Retinal pigment epithelial cell (primary cell): ENCODE results near the gene PSPH.
"Not testable (repeated sequence)": the region's sequence is repeated elsewhere in the genome, so short reads cannot be mapped to it uniquely, and the experiment has no call there.

Experiments used
- DNase-seq: peaks from one replicate; pipeline ENCODE4 v3.0.0-alpha.2; 2010; ENCODE audit warnings: low read depth
- H3K4me3 ChIP-seq: 2 replicates; pipeline ENCODE4 v1.5.1; 2011; ENCODE audit warnings: mild to moderate bottlenecking, low read length, control low read depth, moderate library complexity
- TF ChIP-seq, protein P1 (sequence below): conservative IDR thresholded peaks from 2 replicates; pipeline ENCODE4 v1.5.1; 2011; ENCODE audit warnings: low read depth, low read length, control low read depth, inconsistent platforms

Gene PSPH

DNA sequence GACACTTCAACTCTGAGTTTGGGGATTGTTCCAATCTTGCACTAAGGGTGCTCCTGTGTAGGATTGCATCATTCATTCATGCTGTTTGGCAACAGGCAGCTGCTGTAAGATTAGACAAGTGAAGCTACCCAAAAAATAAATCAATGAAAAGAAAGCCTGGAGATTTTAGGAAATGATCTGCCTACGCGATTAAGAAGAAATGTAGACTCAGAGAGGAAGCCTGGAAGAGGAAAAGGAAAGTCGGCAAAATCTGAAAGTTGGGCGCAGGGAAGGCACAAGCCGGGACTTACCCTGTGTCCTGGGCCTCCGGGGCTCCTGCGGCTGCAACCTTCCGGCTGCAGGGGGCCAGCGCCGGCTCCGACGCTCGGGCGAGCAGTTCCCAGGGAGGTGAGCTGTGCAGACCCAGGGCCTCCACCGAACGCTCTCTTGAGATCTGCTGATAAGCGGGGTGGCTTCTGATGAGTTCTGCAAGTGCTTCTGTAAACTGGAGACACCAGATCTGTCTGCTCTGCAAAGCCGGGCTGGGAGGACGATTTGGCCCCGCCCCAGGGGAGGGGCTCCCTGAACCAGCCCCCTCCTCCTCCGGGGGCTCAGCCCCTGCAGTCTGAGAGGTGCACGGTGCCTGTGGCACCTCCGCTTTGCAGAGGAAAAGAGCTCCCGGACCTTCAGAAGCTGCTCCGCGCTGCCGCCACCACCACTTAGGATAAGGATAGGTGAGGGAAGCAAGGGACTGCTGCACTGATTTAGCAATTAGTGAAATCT, 17.4 kb downstream of the PSPH start:
- H3K4me3 ChIP-seq = peak overlapping the region; percentile 77
- DNase-seq = no peak
- TF ChIP-seq, protein P1, sequence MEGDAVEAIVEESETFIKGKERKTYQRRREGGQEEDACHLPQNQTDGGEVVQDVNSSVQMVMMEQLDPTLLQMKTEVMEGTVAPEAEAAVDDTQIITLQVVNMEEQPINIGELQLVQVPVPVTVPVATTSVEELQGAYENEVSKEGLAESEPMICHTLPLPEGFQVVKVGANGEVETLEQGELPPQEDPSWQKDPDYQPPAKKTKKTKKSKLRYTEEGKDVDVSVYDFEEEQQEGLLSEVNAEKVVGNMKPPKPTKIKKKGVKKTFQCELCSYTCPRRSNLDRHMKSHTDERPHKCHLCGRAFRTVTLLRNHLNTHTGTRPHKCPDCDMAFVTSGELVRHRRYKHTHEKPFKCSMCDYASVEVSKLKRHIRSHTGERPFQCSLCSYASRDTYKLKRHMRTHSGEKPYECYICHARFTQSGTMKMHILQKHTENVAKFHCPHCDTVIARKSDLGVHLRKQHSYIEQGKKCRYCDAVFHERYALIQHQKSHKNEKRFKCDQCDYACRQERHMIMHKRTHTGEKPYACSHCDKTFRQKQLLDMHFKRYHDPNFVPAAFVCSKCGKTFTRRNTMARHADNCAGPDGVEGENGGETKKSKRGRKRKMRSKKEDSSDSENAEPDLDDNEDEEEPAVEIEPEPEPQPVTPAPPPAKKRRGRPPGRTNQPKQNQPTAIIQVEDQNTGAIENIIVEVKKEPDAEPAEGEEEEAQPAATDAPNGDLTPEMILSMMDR = peak; percentile 36

DNA sequence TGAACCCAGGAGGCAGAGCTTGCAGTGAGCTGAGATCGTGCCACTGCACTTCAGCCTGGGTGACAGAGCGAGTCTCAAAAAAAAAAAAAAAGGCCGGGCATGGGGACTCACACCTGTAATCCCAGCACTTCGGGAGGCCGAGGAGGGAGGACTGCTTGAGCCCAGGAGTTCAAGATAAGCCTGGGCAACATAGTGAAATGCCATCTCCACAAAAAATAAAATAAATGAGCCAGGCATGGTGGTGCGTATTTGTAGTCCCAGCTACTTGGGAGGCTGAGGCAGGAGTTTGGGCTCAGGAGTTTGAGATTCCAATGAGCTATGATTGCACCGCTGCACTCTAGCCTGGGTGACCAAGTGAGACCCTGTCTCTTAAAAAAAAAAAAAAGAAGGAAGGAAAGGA, 18.7 kb downstream of the PSPH start:
- not testable (repeated sequence) for DNase-seq, H3K4me3 ChIP-seq

DNA sequence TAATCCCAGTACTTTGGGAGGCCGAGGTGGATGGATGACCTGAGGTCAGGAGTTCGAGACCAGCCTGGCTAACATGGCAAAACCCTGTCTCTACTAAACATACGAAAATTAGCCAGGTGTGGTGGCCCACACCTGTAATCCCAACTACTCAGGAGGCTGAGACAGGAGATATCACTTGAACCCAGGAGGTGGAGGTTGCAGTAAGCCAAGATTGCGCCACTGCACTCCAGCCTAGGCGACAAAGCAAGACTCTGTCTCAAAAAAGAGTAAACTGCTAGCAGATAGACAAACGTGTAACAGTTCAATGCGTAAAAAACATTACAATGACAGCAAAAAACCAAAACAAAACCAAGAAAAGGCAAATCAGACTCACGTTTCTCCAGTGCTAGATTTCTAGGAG, 19.7 kb downstream of the PSPH start:
- not testable (repeated sequence) for DNase-seq, H3K4me3 ChIP-seq

DNA sequence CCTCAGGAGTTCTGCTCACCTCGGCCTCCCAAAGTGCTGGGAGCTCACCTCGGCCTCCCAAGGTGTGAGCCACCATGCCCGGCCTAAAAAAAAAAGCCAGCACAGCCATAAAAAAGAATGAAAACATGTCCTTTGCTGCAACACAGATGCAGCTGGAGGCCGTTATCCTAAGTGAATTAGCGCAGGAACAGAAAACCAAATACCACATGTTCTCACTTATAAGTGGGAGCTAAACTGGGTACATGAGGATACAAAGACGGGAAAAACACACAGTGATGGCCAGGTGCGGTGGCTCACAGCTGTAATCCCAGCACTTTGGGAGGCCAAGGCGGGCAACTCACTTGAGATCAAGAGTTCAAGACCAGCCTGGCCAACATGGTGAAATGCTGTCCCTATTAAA, 20.9 kb downstream of the PSPH start:
- TF ChIP-seq, protein P1 = no peak
- DNase-seq = no peak
- no peak overlapping the region for H3K4me3 ChIP-seq

DNA sequence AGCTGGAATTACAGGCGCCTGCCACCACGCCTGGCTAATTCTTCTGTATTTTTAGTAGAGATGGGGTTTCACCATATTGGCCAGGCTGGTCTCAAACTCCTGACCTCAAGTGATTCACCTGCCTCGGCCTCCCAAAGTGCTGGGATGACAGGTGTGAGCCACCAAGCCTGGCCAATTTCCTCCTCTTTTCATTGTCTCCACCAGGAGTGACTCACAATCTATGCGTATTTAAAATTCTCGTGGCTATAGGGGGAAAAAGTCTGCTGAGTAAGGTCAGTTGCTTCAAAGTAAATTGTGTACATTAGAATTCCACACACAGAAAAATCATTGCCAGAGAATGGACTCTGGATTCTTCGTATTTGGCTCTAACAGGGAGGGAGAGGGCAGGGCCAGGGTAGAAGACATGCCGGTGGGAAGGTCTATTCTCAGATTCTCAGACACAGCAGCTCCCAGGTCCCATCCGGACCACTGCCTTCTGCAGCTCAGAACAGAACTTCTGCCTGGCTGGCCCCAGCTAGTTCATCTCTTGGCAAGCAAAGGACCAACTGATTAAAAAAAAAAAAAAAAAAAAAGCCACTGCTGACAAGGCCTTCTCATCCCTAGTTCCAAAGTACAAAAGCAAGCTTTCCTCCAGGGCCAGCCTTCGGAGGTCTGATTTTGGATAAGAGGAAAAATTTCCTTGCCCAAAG, 22.2 kb downstream of the PSPH start:
- no peak overlapping the region for H3K4me3 ChIP-seq
- DNase-seq = no peak
- TF ChIP-seq, protein P1 = no peak

DNA sequence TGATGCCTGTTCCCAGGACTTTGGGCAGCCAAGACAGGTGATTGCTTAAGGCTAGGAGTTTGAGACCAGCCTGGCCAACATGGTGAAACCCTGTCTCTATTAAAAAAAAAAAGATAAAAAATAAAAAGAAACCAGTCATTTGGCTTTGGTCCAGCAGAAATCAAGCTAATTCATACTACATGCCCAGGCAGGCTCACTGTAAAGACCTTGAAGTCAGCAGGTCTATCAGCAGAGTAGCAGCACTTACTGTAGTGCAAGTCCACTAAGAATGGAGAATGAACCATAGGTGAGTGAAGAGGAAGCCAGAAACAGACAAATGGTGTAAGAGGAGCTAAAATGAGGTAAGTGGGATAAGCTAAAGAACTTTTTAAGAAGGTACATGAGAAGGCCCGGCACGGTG, 24.7 kb downstream of the PSPH start:
- TF ChIP-seq, protein P1 = no peak
- no peak for DNase-seq
- no peak overlapping the region for H3K4me3 ChIP-seq

DNA sequence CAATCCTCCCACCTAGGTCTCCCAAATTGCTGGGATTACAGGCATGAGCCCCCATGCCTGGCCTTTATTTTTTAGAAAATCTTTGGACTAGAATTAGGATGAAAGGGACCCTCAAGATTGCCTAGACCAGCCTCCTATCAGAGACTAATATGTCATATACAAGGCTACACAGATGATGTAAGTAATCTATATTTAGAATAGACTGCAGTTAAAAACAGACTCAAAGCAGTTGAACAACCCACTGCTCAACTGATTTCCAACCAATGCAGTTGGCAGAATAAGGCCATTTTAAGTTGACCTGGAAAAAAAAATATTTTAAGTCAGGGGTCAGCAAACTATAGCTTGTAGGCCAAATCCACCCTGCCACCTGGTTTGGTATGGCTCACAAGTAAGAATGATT, 27.7 kb downstream of the PSPH start:
- H3K4me3 ChIP-seq = no peak overlapping the region
- DNase-seq = no peak
- TF ChIP-seq, protein P1 = no peak

DNA sequence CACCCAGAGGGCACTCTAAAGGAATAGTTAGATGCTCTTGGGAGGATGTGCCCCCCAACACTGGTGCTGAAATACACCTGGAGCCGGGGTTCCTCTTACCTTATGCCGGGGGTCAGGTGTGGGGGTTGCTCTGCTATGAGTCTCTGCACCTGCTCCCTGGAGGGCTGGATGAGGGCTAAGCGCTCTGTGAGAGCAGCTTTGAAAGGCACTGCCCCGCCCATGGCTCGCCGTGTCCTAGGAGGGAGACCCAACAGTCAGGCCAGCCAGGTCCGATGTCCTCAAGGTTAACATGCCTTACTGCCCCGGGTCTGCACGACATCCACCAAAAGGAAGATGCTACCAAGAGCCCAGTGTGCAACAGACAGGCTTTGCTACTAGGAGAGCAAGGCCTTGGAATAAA, 31.7 kb downstream of the PSPH start:
- DNase-seq = no peak
- TF ChIP-seq, protein P1 = no peak
- no peak overlapping the region for H3K4me3 ChIP-seq

DNA sequence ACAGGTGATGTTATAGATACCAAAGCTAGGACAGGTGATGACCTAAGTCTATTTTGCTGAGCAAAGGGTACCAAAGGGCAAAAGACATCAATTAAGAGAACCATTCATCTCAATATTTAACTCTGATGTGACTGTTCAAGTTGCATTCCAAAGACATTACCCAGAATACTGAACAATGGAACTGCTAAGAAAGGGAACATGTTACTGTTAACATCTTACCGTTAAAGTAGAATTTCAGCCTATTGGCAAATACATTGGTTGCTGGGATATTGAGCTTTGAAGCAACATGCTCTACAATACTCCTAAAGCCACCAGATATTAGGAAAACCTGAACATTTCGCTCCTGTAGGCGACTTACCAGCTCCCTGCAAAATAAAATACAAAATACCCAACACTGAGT, 34.2 kb downstream of the PSPH start:
- not testable (repeated sequence) for DNase-seq, H3K4me3 ChIP-seq
